Measurements from ENCODE around the gene HRAS. TPM values are rescaled to one million over a fixed set of nuclear protein-coding genes. Genes with fewer than 3 reads are reported as not detected.

Gene HRAS
- total and polyA plus RNA-seq, 10 of the 15 experiments (the other 5 are each of a cell fraction or from before 2014, with no cell fraction given), result 2.8 to 72.4 (median 31.7) TPM

- no peak for DNase-seq (ENCODE audit: low read depth, low spot score)
- WGBS (ENCODE audit: insufficient coverage, insufficient replicate concordance, low lambda C conversion rate, missing lambda C conversion rate), result 97% methylated on average over 22 of the region's 37 CpGs
- Histone ChIP-seq H3K27ac (ENCODE audit: control insufficient read depth, insufficient read depth) (no peak overlapping the region), H3K79me2 (ENCODE audit: control insufficient read depth, insufficient read depth, low read length) (no peaks in the 10 kb centered on the region), H3K9me3 (replicated peaks; ENCODE audit: control insufficient read depth, insufficient read depth, low read length) (no peaks in the 10 kb centered on the region), H3K4me3 (no peak overlapping the region), H4K20me1 (ENCODE audit: control insufficient read depth, insufficient read depth) (no peaks in the 10 kb centered on the region), H3K27me3 (replicated peaks in 1 of 2; ENCODE audit: control insufficient read depth in 2 of 2, insufficient read depth in 2 of 2, low read length in 1 of 2) (no peaks in the 10 kb centered on the region), H2AFZ (ENCODE audit: control insufficient read depth, low read depth, low read length) (no peak overlapping the region), H3K4me1 (ENCODE audit: control insufficient read depth, insufficient read depth, low read length) (no peaks in the 10 kb centered on the region), H3K4me2 (ENCODE audit: control insufficient read depth, insufficient read depth) (no peak overlapping the region), H3K9ac (ENCODE audit: control insufficient read depth, insufficient read depth, low read length) (no peak overlapping the region), H3K36me3 (ENCODE audit: control insufficient read depth in 2 of 2, insufficient read depth in 2 of 2, low read length in 1 of 2) (peaks cover 0 to 6% of the 10 kb centered on the region in 2 experiments; a peak in 2 of 4 replicates)
- RAD21 ChIA-PET (ENCODE audit: unreplicated experiment), result no interaction called here
- POLR2A ChIA-PET, result no interaction called here
- SMC1A ChIA-PET (ENCODE audit: uncharacterized antibody, unreplicated experiment), result no interaction called here
- no peak for ATAC-seq
- no peak for FAIRE-seq
- BruUV-seq (replicated peaks), result no TSS peak
- in situ Hi-C loops (cut with MboI), result no loop called here
- intact Hi-C loops (cut with micrococcal nuclease; ENCODE audit: unreplicated experiment), result no loop called here
- CTCF ChIA-PET, result no interaction called here
- no peak for TF ChIP-seq ZBTB33 (IDR thresholded peaks at IDR 0.05)
- TF ChIP-seq PAX8 (IDR thresholded peaks at IDR 0.05), result no peak
These were observed 45.7 kb downstream of the HRAS start for GRCh38 chr11:489610-490185.

DNA sequence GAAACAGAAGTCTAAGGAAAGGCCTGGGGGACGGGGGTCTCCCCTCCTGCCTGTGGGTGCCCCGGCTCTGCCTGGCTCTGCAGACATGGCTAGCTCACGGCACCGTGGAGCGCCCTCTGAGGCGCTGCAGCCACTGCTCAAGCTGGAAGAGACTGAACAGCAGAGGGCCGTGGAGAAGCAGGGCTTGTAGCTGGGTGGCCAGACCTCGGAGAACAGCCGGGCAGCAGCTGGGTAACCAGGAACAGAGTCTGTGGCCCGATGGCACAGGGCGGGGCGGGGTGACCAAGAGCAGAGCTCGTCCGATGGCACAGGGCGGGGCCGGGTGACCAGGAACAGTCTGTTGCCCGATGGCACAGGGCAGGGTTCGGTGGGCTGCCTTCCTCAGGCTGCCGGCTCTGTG lies 46.4 kb downstream of the HRAS start:
- intact Hi-C loops (cut with micrococcal nuclease; ENCODE audit: unreplicated experiment) (no loop called here), in situ Hi-C loops (cut with MboI) (no loop called here)
- ATAC-seq (no peak), DNase-seq (ENCODE audit: low read depth, low spot score) (no peak), FAIRE-seq (no peak)
- Histone ChIP-seq H3K36me3 (ENCODE audit: control insufficient read depth in 2 of 2, insufficient read depth in 2 of 2, low read length in 1 of 2) (peaks cover 0 to 6% of the 10 kb centered on the region in 2 experiments; a peak in 2 of 4 replicates), H3K9ac (ENCODE audit: control insufficient read depth, insufficient read depth, low read length) (no peak overlapping the region), H4K20me1 (ENCODE audit: control insufficient read depth, insufficient read depth) (no peaks in the 10 kb centered on the region), H3K4me2 (ENCODE audit: control insufficient read depth, insufficient read depth) (no peak overlapping the region), H3K27ac (ENCODE audit: control insufficient read depth, insufficient read depth) (no peak overlapping the region), H3K4me1 (ENCODE audit: control insufficient read depth, insufficient read depth, low read length) (no peaks in the 10 kb centered on the region), H3K79me2 (ENCODE audit: control insufficient read depth, insufficient read depth, low read length) (no peaks in the 10 kb centered on the region), H3K9me3 (replicated peaks; ENCODE audit: control insufficient read depth, insufficient read depth, low read length) (no peaks in the 10 kb centered on the region), H2AFZ (ENCODE audit: control insufficient read depth, low read depth, low read length) (no peak overlapping the region), H3K27me3 (replicated peaks in 1 of 2; ENCODE audit: control insufficient read depth in 2 of 2, insufficient read depth in 2 of 2, low read length in 1 of 2) (no peaks in the 10 kb centered on the region), H3K4me3 (no peak overlapping the region)
- 96% methylated on average over 18 of the region's 19 CpGs for WGBS (ENCODE audit: insufficient coverage, insufficient replicate concordance, low lambda C conversion rate, missing lambda C conversion rate)
- SMC1A ChIA-PET (ENCODE audit: uncharacterized antibody, unreplicated experiment), result no interaction called here
- POLR2A ChIA-PET, result no interaction called here
- RAD21 ChIA-PET (ENCODE audit: unreplicated experiment), result no interaction called here
- CTCF ChIA-PET, result no interaction called here
- BruUV-seq (replicated peaks), result no TSS peak
- TF ChIP-seq EED (IDR thresholded peaks at IDR 0.05; ENCODE audit: low read depth) (no peak), NRF1 (conservative IDR thresholded peaks at IDR 0.05; ENCODE audit: low read depth, low read length) (no peak), ZNF217 (IDR thresholded peaks at IDR 0.05) (no peak), TCF7 (IDR thresholded peaks at IDR 0.05; ENCODE audit: borderline replicate concordance) (no peak), LARP7 (IDR thresholded peaks at IDR 0.05) (no peak), CHD1 (IDR thresholded peaks at IDR 0.05; ENCODE audit: low read depth, low read length) (no peak), SUZ12 (IDR thresholded peaks at IDR 0.05; ENCODE audit: unreplicated experiment) (no peak), FOXK2 (IDR thresholded peaks at IDR 0.05) (no peak), PKNOX1 (IDR thresholded peaks at IDR 0.05) (no peak), NR2F1 (conservative IDR thresholded peaks at IDR 0.05) (no peak), TCF3 (IDR thresholded peaks at IDR 0.05; ENCODE audit: borderline replicate concordance, insufficient read depth, low read depth, low read length) (no peak)
- TF ChIP-seq, protein P1, sequence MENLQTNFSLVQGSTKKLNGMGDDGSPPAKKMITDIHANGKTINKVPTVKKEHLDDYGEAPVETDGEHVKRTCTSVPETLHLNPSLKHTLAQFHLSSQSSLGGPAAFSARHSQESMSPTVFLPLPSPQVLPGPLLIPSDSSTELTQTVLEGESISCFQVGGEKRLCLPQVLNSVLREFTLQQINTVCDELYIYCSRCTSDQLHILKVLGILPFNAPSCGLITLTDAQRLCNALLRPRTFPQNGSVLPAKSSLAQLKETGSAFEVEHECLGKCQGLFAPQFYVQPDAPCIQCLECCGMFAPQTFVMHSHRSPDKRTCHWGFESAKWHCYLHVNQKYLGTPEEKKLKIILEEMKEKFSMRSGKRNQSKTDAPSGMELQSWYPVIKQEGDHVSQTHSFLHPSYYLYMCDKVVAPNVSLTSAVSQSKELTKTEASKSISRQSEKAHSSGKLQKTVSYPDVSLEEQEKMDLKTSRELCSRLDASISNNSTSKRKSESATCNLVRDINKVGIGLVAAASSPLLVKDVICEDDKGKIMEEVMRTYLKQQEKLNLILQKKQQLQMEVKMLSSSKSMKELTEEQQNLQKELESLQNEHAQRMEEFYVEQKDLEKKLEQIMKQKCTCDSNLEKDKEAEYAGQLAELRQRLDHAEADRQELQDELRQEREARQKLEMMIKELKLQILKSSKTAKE (IDR thresholded peaks at IDR 0.05; ENCODE audit: low read depth, poor library complexity, severe bottlenecking), result no peak
